Breast epithelium (tissue), 3 donors: ENCODE measurements around the gene ZNF525. TPM values are rescaled to one million over a fixed set of nuclear protein-coding genes. Genes with fewer than 3 reads are reported as not detected.

Source experiments
- total RNA-seq, 3 donors: library from RNA; depleted of rRNA; stranded (reverse); fragments of >200 nt; gene quantifications; one replicate each; pipeline ENCODE4 v1.1.0, GENCODE V29; 2016

Gene ZNF525
- total RNA-seq, 3 donors from 2014 or later: 7.0 to 34.4 (median 13.8) TPM

Other genes with a start within 250 kb of the ZNF525 start
- 10 to 100 TPM in 2 of 3 donors, 1 to 10 TPM in 1; 4.3 to 17.7 (median 14.1) TPM for gene ZNF415, start 232.8 kb upstream of the ZNF525 start, total RNA-seq
- gene ZNF347, start 206.7 kb upstream of the ZNF525 start, total RNA-seq: 10 to 100 TPM in 2 of 3 donors, 1 to 10 TPM in 1; 6.9 to 19.2 (median 13.4) TPM
- 1 to 10 TPM; 2.9 to 8.6 (median 5.8) TPM for gene ZNF665, start 172.3 kb upstream of the ZNF525 start, total RNA-seq
- gene ZNF677, start 110.8 kb upstream of the ZNF525 start, total RNA-seq: 10 to 100 TPM; 11.1 to 26.3 (median 15.7) TPM
- gene VN1R2, start 107.4 kb upstream of the ZNF525 start, total RNA-seq: not detected
- not detected for gene VN1R4, start 98.0 kb upstream of the ZNF525 start, total RNA-seq
- 10 to 100 TPM in 1 of 3 donors, 1 to 10 TPM in 2; 6.6 to 12.4 (median 7.9) TPM for gene ZNF845, start 32.0 kb upstream of the ZNF525 start, total RNA-seq
- gene ZNF765, start 29.4 kb downstream of the ZNF525 start, total RNA-seq: 10 to 100 TPM in 2 of 3 donors, 1 to 10 TPM in 1; 9.3 to 18.4 (median 12.1) TPM
- gene ZNF761, start 66.3 kb downstream of the ZNF525 start, total RNA-seq: 10 to 100 TPM; 14.1 to 20.9 (median 17.0) TPM
- 1 to 10 TPM; 3.3 to 7.0 (median 3.4) TPM for gene ZNF813, start 102.0 kb downstream of the ZNF525 start, total RNA-seq
- 10 to 100 TPM; 19.5 to 84.4 (median 46.5) TPM for gene ZNF331, start 172.4 kb downstream of the ZNF525 start, total RNA-seq